Fibroblast of skin of back (primary cell): ENCODE data around the gene PTBP2. TPM values are rescaled to one million over a fixed set of nuclear protein-coding genes. Genes with fewer than 3 reads are reported as not detected.
A peak's percentile ranks its signal among the peaks of the same experiment; 100 is the strongest.

ENCODE experiments used
- DNase-seq: peaks from one replicate; pipeline ENCODE4 v3.0.0-alpha.2; 2013
- polyA plus RNA-seq, 2 experiments: library from polyadenylated mRNA; unstranded; fragments of 120-200 nt; gene quantifications; one replicate each; pipeline ENCODE4 v1.2.1, GENCODE V29; 2013; ENCODE audit not compliant: insufficient read length in 2 of 2

The PTBP2 gene, protein sequence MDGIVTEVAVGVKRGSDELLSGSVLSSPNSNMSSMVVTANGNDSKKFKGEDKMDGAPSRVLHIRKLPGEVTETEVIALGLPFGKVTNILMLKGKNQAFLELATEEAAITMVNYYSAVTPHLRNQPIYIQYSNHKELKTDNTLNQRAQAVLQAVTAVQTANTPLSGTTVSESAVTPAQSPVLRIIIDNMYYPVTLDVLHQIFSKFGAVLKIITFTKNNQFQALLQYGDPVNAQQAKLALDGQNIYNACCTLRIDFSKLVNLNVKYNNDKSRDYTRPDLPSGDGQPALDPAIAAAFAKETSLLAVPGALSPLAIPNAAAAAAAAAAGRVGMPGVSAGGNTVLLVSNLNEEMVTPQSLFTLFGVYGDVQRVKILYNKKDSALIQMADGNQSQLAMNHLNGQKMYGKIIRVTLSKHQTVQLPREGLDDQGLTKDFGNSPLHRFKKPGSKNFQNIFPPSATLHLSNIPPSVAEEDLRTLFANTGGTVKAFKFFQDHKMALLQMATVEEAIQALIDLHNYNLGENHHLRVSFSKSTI
- 10.0 TPM for polyA plus RNA-seq (2013, experiment 1 of 2; ENCODE audit: insufficient read length)
- polyA plus RNA-seq (2013, experiment 2 of 2; ENCODE audit: insufficient read length) = 8.8 TPM

DNA sequence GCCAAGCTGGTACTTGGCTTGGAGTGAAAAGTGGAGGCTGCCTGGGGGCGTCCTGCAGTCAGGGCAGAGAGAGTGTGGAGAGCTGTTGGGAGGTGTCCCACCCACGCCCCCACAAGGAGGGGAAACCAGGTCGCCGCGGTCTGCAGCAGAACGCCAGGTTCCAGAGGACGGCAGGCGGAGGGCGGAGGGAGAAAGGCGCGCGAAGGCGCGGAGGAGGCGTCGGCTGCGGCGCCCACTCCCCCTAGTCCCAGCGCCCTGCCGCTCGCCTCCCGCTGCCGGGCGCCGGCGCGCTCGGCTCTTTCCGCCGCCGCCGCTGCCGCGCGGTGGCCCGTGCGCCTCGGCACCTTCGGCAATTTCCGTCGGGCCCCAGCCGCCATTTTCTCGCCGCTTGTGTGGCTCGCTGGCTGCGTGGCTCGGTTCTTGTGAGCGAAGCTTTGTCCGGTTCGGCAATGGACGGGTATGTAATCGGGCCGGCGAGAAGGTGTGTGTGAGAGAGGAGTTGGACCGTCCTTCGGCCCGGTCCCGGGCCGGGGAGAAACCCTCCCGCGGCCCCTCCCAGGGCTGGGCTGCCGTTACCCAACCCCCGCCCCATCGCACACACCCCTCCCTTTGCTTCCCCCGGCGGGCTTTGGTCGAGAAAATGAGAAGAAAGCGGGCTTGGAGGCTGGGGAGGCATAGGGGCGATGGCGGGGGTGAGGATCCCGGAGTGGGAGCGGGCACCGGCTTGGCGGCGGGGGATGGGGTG lies at the start of gene PTBP2:
Gene PTBP2 (plus strand): TSS at position 369 of the 745 bp plus-strand sequence. CDS start 81 bp downstream, at position 450.
- peak; percentile 82 for DNase-seq

DNA sequence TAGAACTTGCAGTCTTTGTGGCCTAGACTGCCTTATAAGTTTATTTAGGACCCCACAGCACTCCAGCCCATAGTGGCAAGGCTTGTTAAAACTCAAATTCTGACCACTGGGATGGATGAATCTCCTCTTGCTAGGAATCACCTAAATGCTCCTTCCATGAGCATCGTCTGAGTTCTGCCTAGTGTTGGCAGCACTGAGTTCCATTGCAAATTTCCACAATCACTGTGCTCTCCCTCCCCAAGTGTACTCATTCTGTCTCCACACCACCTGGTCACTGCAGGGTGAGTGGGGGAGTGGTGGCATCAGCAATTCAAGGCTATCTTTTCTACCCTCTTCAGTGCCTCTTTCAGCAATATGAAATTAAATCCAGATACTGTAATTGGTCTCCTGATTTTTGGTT lies 46.7 kb upstream of the PTBP2 start:
- no peak for DNase-seq

DNA sequence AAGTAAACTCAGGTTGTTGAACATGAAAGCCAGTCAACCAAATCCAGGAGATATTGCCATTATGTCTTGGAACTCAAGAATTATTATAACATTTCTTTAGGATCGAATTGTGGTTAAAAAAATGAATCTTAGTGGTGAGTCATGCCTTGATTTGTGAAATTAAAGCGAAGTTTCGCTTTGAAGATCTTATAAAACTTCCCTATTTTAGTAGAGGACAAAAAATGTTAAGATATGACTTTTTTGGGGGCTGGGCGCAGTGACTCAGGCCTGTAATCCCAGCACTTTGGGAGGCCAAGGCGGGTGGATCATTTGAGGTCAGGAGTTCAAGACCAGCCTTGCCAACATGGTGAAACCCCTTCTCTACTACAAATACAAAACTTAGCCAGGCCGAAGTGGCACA lies 39.5 kb upstream of the PTBP2 start:
- DNase-seq = no peak

DNA sequence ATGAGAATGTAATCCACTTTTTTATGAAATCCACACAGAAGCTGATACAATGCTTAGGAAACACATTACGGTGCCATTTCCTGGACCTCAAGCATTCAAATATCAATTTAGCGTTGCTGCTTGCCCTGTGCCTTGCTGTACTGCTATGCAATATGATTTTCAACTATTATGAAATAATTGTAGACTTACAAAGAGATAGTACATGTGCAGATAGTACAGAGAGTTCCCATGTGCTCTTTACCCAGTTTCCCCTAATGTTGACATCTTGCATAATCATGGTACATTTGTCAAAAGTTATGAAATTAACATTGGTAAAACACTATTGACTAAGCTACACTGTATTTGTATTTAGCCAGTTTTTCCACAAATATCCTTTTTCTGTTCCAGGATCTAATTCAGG lies 37.7 kb upstream of the PTBP2 start:
- no peak for DNase-seq

DNA sequence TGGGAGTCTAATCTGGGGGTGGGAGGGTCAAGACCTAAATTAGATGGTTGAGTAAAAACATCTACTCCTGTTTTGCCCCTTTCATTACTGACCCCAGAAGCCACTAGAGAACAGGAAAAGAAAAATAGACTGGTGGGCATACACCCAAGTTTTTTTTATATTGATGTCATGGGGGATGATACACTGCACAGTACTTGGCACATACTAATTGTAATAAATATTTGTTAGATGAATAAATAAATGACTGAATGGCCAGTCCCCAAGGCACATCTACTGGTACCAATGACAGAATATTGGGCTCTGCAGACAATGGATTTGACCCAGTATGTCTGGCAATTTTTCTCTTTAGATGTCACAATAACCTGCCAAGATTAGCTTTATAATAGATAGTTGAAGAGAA lies 36.8 kb upstream of the PTBP2 start:
- no peak for DNase-seq

DNA sequence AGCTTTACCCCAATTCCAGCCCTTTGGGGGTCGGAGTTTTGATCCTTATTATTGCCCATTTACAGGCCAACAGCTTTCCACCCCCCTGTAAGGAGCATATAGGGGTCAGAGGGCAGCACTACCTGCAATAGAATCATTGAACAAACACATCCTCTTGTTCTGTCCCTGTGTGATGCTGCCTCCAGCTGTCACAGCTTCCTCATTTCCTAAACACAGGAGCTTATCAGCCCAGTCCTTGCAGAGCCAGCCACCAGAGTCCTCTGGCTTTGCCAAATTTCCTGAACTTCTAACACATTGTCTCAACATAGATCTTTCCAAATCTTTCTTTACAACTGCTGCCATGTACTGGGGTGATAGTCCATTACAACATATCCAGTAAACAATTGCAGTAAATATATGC lies 32.8 kb upstream of the PTBP2 start:
- no peak for DNase-seq

DNA sequence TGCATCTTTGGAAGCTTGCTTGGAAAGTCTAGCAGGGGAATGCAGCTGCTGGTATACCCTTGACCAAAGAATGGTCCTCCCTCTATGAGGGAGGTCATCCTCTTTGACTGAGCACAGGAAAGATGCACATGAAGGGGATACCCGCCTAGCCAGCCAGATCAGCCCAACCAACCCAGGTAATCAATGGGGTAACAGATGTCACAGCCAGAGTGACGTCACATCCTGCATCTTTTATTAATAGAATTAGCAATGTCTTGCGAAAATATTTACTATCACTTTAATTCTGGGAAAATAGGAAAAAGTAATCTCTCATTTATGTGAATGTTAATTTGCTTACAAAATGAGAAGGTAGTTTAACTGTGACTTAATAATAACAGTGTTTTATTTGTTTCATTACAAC lies 25.6 kb upstream of the PTBP2 start:
- DNase-seq = no peak

DNA sequence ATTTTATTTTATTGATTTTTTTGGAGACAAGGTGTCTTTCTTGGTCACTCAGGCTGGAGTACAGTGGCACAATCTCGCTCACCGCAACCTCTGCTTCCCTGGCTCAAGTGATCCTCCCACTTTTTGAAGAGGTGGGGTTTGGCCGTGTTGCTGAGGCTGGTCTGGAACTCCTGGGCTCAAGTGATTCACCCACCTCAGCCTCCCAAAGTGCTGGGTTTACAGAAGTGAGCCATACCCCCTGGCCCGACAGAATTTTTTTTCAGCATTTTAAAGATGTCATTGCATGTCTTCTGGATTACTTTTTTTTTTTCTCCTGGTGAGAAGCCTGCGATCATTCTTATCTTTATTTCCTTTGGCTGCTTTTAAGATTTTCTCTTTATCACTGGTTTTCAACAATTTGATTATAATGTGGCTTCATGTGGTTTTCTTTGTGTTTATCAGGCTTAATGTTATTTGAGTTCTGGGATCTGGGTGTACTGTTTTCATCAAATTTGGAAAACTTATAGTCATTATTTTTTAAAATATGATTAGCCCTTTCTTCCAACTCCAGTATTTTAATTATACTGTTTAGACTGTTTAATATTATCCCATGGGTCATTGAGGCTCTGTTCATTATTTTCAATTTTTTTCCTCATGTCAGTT lies 23.1 kb upstream of the PTBP2 start:
- peak; percentile 16 for DNase-seq

DNA sequence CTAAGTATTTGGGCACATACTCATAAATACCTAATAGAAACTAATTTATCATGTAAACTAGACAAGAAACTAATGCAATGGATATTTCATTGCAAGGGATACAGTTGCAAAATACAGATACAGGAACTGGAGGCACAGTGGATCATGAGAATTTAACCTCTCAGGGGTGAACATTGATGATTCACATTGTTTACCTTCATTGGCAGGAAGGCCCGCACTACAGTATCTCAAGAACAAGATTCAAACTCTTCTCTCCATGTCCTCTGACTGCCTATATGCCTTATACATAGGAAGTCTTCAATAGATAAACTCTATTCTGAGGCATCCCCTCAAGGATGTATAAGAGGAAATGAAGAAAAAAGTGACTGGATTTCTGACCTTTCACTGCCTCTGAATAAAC lies 18.4 kb upstream of the PTBP2 start:
- DNase-seq = no peak

DNA sequence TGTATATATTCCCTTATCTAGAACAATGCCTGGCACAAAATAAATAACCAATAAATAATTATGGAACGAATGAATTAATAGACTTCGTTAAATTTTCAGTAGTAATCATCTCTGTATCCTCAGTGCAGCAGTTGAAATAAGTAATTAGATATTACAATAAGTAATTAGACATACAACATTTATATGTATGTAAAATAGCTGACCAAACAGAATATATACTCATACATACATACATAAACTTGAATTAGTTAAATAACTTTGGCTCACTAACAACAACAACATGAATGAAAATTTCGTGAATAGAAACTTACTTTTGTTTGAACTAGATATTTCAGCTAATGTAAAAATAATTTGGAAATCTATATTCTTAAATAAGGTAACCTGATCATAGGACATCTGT lies 14.6 kb upstream of the PTBP2 start:
- no peak for DNase-seq

DNA sequence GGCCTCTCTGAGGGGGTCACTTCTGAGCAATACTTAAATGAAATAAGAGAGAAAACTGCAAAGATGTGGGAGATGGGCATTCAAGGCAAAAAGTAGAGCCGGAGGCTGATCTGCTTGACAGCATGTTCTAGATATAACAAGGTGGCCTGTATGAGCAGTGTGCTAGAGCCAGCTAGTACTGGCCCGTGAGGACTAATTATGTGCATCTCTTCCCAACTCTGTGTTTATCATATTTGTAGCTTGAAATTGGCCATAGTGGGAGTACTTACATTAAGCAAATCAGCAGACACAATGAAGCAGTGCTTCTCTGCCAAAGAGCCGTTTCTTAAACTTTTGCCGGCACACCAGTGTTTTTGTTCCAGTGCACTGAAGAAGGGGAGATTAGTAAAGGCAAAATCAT lies 13.1 kb upstream of the PTBP2 start:
- DNase-seq = no peak

DNA sequence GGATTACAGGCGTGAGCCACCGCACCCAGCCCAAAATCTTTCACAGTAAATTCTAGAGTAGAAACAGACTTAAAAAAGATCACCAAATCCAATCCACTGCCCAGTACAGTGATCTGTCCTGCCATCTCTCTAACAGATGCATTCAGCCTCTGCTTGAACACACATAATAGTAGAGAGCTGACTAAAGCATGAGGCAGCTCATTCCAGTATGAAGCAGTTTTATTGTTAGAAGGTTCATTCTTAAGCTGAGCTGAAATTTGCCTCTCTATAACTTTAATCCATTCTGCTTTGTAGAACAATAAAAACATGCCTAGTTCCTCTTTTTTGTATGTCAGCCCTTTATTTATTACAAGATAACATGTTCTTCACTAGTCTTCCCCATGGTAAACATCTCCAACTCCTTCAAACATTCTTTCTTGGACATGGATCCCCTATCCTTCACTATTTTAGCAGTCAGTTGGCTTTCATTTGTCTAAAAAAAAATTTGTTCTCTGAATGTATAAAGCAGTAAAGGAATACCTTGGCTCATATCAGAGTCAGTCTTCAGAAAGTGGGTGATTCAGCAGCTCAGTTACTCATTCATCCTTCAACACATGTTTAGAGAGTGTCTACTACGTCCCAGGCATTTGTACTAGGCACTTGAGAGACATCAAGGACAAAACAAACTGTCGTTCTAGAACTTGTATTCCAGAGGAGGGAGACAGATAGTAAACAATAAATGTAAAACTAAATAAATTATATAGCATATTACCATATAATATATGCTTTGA lies 10.7 kb upstream of the PTBP2 start:
- no peak for DNase-seq

DNA sequence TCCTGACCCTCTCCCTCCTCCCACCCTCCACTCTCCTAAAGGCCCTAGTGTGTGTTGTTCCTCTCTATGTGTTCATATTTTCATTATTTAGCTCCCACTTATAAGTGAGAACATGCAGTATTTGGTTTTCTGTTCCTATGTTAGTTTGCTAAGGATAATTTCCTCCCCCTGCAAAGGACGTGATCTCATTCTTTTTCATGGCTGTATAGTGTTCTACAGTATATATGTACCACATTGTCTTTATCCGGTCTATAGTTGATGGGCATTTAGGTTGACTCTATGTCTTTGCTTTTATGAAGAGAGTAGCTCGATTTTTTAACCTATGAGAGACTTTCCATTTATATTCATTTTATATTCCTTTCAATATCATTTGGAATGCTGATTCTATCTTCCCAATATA lies 7.9 kb upstream of the PTBP2 start:
- DNase-seq = no peak

DNA sequence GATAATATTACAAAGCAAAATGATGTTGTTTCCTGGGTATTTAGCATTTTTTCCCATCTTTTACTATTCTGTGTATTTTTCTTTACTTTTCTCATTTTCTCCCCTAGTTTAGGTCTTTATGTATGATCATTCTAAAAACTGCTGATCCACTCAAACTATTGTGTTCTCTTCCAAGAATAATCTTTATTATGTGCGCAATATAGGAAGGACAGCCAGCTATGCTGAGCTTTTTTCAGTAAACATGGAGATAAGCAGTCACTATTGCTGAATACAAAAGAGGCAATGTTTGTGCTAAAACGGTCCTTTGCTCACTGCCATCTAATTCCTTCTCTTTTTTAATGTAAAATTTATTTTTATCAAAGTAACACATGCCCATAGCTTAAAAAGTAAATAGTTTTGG lies 6.7 kb upstream of the PTBP2 start:
- no peak for DNase-seq

DNA sequence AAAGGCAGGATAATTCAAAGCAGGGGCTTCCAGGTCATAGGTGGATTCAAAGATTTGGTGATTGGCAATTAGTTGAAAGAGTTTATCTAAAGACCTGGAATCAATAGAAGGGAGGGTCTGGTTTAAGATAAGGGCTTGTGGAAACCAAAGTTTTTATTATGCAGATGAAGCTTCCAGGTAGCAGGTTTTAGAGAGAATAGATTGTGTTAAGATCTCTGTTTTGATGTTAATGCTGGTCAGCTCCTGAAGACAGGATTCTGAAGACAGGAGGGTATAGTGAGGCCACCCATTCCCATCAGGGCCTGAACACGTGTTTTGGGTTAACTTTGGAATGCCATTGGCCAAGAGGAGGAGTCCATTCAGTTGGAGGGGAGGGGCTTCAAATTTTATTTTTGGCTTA lies 6.1 kb upstream of the PTBP2 start:
- DNase-seq = no peak

DNA sequence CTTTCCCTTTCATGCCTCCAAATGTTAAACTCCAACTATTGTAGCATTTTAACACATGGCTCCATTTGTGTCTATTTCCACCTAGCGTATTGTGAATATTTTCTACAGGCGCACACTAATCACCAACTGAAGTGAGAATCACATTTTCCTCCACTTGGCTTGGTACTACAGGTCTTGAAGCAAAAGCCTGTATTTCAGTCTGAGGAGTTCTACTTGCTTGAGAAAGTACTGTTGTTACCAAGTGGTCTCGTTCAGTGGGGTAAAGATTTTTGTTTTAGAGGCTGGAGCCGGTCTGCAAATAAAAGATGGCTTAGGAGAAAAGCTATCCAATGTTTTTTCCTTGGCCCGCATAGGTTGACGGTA lies 550 bp upstream of the PTBP2 start:
- peak; percentile 6 for DNase-seq

DNA sequence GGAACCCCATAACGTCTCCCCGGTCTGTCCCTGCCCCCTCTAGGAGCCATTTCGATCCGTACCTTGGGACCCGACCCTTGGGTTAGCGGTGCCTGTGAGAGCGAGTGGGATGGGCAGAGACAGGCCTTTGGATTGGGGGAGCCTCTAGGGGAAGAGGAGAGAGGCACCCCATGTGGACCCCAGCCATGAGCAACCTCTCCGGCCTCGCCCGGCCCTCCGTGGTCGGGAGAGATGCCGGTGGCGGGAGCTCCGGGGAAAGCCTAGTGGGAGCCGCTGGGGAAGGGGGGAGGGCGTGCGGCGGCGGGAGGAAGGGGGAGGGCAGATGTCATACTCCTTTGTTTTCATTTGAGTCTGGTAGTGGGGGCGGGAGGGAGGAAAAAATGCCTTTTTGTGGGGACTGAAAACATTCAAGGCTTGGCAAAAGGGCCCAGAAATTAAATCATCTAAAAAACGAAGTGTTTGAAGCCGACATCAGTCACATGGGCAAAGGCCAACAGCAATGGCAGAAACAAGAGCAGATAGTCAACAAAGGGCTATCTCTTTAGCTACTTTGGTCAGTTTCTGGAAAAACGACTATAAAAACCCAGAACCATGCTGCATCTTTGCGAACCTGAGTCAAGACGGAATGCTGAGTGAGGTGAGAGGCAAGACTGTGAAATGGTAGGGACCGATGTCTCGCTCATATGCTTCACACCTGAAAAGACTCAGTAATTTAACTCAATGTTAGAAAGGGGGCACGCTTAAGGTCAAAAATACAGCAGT lies 758 bp downstream of the PTBP2 start:
- DNase-seq = peak; percentile 81

DNA sequence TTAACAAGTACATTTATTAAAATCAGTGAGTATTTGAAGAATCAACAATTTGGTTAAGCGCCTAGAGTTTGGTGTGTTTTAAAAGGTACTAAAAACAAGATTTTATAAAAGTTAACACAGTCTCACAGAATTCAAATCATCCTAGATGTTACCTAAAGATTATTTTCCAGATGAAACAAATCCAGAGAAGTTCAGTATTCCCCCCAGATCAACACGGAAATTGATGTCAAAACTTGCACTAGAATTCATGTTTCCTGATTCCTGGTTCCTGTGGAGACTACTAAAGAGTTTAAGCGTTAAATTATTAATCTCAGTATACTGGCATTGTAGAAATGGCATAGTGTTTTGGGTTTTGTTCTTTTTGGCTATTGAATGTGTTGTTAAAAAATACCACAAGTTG lies 1.4 kb downstream of the PTBP2 start:
- no peak for DNase-seq

DNA sequence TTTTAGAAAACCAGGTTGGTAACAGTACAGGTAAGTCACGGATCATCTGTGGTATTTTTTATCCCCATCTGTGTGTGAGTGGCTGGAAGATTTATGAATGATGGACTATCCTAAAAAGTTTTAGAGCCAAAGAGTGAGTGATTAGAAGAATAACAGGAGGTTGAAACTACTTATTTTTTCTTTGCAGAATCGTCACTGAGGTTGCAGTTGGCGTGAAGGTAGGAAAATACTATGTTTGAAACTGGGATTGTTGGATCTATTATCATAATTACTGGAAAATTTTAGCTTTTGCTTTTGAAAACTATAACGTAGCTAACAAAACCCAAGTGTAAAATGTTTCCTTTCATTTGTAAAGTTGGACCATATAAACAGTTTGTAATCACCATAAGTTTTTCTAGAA lies 1.8 kb downstream of the PTBP2 start:
- no peak for DNase-seq

DNA sequence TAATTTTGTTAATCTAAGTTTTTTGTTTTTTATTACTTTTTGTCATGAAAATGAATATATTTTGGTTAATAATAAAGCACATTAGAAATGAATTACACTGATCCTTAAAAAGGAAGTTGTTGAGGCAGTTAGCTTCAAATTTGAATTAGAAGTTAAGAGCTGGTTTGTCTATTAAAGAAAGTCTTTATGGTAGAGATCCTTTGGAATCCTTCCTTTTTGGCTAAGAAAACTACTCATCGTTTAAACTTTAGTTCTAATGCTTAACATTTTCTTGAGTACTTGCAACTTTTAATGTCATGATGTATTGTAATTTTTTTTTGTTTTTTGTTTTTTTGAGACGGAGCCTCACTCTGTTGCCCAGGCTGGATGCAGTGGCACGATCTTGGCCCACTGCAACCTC lies 2.4 kb downstream of the PTBP2 start:
- no peak for DNase-seq

DNA sequence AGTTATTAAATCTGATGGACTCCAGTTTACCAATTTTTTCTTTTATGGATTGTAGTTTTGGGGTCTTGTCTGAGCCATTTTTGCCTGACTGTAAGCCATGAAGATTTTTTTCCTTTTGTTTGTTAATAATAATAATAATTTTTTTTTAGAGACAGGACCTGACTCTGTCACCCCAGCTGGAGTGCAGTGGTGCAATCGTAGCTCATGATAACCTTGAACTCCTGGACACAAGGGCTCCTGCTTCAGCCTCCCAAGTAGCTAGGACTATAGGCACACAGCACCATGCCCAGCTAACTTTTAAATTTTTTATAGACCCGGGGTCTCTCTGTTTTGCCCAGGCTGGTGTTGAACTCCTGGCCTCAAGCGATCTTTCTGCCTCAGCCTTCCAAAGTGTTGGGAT lies 6.3 kb downstream of the PTBP2 start:
- DNase-seq = no peak
